Type B pancreatic cell (in vitro differentiated cells): ENCODE data around the gene ADGRV1. TPM values are rescaled to one million over a fixed set of nuclear protein-coding genes. Genes with fewer than 3 reads are reported as not detected.

Experiments used
- DNase-seq: peaks from one replicate; pipeline ENCODE4 v3.0.0; 2021; ENCODE audit warnings: mixed read lengths; ENCODE audit not compliant: unreplicated experiment; ENCODE audit errors: extremely low spot score
- H3K27ac Mint-ChIP-seq: 2 replicates; pipeline ENCODE4 v1.8.0; 2021; ENCODE audit warnings: mild to moderate bottlenecking, mixed read lengths
- H3K27me3 Mint-ChIP-seq: 2 replicates; pipeline ENCODE4 v1.8.0; 2021; ENCODE audit warnings: mixed read lengths
- H3K36me3 Mint-ChIP-seq: 2 replicates; pipeline ENCODE4 v1.8.0; 2021; ENCODE audit warnings: mixed read lengths
- H3K4me1 Mint-ChIP-seq: one replicate; pipeline ENCODE4 v1.8.0; 2021; ENCODE audit warnings: mixed read lengths; ENCODE audit not compliant: unreplicated experiment
- H3K4me3 Mint-ChIP-seq: 2 replicates; pipeline ENCODE4 v1.8.0; 2021; ENCODE audit warnings: mild to moderate bottlenecking, mixed read lengths
- H3K9me3 Mint-ChIP-seq: 2 replicates; pipeline ENCODE4 v1.8.0; 2021; ENCODE audit warnings: mixed read lengths
- total RNA-seq: library from RNA; stranded (reverse); gene quantifications from 2 replicates; pipeline ENCODE4 v1.2.1, GENCODE V29; 2021; ENCODE audit warnings: low replicate concordance
- TF ChIP-seq, protein P1 (sequence below): fragments of 200-600 bp; sonication (generic); conservative IDR thresholded peaks from 2 replicates; pipeline ENCODE4 v1.5.0; 2021; ENCODE audit warnings: antibody characterized with exemption, mild to moderate bottlenecking

ADGRV1 gene
- total RNA-seq, 1 donor from 2014 or later, result 29.5 TPM

DNA sequence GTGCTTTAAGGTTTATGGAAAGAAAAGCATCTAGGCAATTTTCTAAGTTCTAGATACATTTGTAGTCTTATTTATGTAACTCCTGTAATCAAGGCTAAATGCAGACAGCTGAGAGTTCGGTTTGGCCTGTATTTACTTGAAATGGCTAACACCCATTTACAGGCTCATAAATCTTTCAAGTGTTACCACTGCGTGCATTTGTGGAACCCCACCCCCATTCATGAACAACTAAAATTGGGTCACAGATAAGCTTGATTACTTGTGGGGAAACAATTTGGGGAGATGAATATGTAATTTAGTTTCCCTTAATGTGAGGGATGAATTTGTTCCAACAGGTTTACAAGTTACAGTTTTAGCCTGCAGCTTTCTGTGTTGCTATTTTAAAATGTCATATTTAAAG is 463.9 kb downstream of the ADGRV1 start:
- H3K36me3 Mint-ChIP-seq, result no peaks in the 10 kb centered on the region
- no peak overlapping the region for H3K4me3 Mint-ChIP-seq
- H3K4me1 Mint-ChIP-seq, result peaks cover 20% of the 10 kb centered on the region
- DNase-seq, result no peak
- TF ChIP-seq, protein P1, sequence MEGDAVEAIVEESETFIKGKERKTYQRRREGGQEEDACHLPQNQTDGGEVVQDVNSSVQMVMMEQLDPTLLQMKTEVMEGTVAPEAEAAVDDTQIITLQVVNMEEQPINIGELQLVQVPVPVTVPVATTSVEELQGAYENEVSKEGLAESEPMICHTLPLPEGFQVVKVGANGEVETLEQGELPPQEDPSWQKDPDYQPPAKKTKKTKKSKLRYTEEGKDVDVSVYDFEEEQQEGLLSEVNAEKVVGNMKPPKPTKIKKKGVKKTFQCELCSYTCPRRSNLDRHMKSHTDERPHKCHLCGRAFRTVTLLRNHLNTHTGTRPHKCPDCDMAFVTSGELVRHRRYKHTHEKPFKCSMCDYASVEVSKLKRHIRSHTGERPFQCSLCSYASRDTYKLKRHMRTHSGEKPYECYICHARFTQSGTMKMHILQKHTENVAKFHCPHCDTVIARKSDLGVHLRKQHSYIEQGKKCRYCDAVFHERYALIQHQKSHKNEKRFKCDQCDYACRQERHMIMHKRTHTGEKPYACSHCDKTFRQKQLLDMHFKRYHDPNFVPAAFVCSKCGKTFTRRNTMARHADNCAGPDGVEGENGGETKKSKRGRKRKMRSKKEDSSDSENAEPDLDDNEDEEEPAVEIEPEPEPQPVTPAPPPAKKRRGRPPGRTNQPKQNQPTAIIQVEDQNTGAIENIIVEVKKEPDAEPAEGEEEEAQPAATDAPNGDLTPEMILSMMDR, result no peak
- no peak overlapping the region for H3K27ac Mint-ChIP-seq
- H3K9me3 Mint-ChIP-seq, result no peaks in the 10 kb centered on the region
- H3K27me3 Mint-ChIP-seq, result no peaks in the 10 kb centered on the region

DNA sequence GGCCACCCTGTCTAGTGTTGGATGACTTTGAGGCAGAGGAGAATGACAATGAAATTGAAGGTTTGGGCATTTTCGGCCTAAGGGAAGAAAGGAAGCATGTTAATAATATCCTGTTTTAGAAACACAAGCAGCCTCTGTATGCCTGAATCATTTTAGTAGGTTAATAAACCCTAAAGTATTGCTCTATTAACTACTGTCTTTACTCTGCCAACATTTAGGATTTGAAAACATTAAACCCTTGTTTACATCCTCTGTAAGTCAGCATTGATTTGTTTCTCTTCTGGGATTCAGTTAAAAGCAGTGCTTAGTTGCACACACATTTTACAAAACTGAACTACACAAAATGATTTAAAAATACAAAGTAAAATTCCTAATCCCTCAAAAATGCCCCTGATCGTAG is 465.6 kb downstream of the ADGRV1 start:
- DNase-seq, result no peak
- TF ChIP-seq, protein P1, result no peak
- H3K27ac Mint-ChIP-seq, result no peak overlapping the region
- H3K36me3 Mint-ChIP-seq, result no peaks in the 10 kb centered on the region
- H3K4me1 Mint-ChIP-seq, result peaks cover 24% of the 10 kb centered on the region
- no peak overlapping the region for H3K4me3 Mint-ChIP-seq
- H3K9me3 Mint-ChIP-seq, result no peaks in the 10 kb centered on the region
- no peaks in the 10 kb centered on the region for H3K27me3 Mint-ChIP-seq

DNA sequence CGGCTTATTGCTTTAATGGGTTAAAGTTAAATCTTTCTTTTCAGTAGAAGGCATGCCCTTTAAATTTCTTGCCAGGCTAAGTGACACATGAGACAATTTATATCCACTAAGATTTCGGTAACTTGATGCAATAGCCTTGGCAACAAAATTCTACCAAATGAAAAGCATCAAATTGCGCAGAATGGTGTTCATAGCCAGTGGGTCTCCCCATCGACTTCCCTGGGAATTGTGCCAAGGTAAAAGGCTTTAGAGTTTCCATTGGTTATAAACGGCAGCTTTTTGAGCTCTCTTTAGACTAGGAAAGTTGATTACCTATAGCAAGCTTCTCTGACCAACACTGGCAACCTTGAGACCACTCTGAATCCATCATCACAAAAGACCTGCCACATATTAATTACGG is 466.1 kb downstream of the ADGRV1 start:
- no peaks in the 10 kb centered on the region for H3K9me3 Mint-ChIP-seq
- TF ChIP-seq, protein P1, result no peak
- H3K36me3 Mint-ChIP-seq, result no peaks in the 10 kb centered on the region

DNA sequence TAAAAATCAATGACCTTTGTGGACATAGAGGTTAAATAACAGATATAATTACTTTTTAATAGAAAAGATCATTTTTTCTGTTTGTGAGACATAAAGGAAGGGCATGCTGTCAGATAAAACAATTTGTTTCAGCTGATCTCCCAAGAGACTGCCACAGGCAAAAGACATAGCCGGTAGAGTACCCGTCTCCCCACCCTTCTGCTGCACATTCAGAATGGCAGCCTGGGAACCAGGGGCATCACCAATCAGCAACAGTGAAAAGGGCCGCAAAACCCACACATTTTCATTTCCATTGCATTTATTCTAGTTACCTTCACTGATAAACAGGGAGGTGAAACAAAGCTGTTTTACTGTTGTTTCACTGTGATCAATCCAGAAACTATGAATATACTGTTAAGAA is 466.9 kb downstream of the ADGRV1 start:
- H3K27ac Mint-ChIP-seq, result no peak overlapping the region
- peaks cover 24% of the 10 kb centered on the region for H3K4me1 Mint-ChIP-seq
- TF ChIP-seq, protein P1, result no peak
- H3K9me3 Mint-ChIP-seq, result no peaks in the 10 kb centered on the region
- H3K4me3 Mint-ChIP-seq, result no peak overlapping the region
- H3K36me3 Mint-ChIP-seq, result no peaks in the 10 kb centered on the region
- no peak for DNase-seq
- H3K27me3 Mint-ChIP-seq, result no peaks in the 10 kb centered on the region

More for the DNA sequence above, 466.1 kb downstream of the ADGRV1 start:
- no peak for DNase-seq
- H3K27ac Mint-ChIP-seq, result no peak overlapping the region
- H3K27me3 Mint-ChIP-seq, result no peaks in the 10 kb centered on the region
- H3K4me3 Mint-ChIP-seq, result no peak overlapping the region
- peaks cover 24% of the 10 kb centered on the region for H3K4me1 Mint-ChIP-seq

DNA sequence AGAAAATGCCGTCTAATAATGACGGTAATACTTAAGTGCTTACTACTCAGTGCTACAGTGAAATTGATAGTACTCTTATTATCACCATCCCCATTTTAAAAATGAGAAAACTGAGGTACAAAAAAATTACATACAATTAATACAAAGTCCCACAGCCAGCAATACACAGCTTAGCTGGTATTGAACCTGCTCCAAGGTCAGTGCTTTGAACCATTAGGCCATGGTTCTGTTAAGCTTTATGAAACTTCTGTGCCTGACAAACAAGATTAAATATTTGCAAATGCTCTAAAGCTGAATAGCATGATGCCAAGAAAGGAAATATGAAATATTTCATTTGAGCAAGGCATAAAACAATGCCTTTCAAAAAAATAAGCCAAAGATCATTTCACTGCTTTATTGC is 467.4 kb downstream of the ADGRV1 start:
- no peak overlapping the region for H3K27ac Mint-ChIP-seq
- TF ChIP-seq, protein P1, result no peak
- no peaks in the 10 kb centered on the region for H3K36me3 Mint-ChIP-seq
- peaks cover 24% of the 10 kb centered on the region for H3K4me1 Mint-ChIP-seq
- no peak for DNase-seq
- H3K27me3 Mint-ChIP-seq, result no peaks in the 10 kb centered on the region
- no peak overlapping the region for H3K4me3 Mint-ChIP-seq
- no peaks in the 10 kb centered on the region for H3K9me3 Mint-ChIP-seq

DNA sequence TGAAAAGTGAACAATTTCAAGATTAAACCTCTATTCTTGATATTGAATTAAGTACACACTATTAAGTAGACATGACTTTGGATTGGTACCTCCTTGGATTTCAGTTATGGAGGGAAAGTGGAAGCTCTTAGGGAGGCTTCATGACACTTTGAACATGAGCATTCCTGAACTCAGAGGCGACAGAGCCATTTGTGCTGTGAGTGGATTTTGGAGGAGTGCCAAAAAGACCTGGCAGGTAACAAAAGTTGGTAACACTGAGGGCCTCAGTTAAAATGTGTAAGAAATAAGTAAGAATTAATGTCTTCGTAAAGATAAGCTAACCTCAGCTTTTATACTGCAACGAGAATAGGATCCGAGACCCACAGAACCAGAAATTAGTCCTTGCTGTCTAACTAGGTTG is 467.9 kb downstream of the ADGRV1 start:
- Mint-ChIP-seq H3K4me1 (peaks cover 24% of the 10 kb centered on the region), H3K36me3 (no peaks in the 10 kb centered on the region), H3K27ac (no peak overlapping the region), H3K4me3 (no peak overlapping the region), H3K9me3 (no peaks in the 10 kb centered on the region), H3K27me3 (no peaks in the 10 kb centered on the region)
- TF ChIP-seq, protein P1, result no peak
- no peak for DNase-seq
